Activated CD4-positive, alpha-beta T cell treated with anti-CD3 and anti-CD28 coated beads for 4 hours (primary cell): ENCODE measurements around the gene SPDYE2.
"Not testable (repeated sequence)": the region's sequence is repeated elsewhere in the genome, so short reads cannot be mapped to it uniquely, and the experiment has no call there.

Experiments used
- DNase-seq, 2 donors: peaks; one replicate each; pipeline ENCODE4 v3.0.0-alpha.2; 2020

Gene SPDYE2

GRCh38 chr7:102540604-102541003 lies 10.4 kb upstream of the SPDYE2 start:
- DNase-seq, result not testable (repeated sequence)

- DNase-seq, result not testable (repeated sequence)
These were observed 8.9 kb upstream of the SPDYE2 start for GRCh38 chr7:102542083-102542482.

- DNase-seq, result not testable (repeated sequence)
These were observed 8.3 kb upstream of the SPDYE2 start for GRCh38 chr7:102542771-102543170.

GRCh38 chr7:102543596-102543995 lies 7.4 kb upstream of the SPDYE2 start, which contains the start of gene UPK3BL2:
Gene UPK3BL2, minus strand, starts transcription at chr7:102543696. Its CDS starts 60 bp downstream, at chr7:102543636.
- not testable (repeated sequence) for DNase-seq

- not testable (repeated sequence) for DNase-seq
These were observed 6.7 kb upstream of the SPDYE2 start for GRCh38 chr7:102544372-102544771.

- DNase-seq, result not testable (repeated sequence)
These were observed 5.7 kb upstream of the SPDYE2 start for GRCh38 chr7:102545288-102545687.

- not testable (repeated sequence) for DNase-seq
These were observed 4.7 kb upstream of the SPDYE2 start for GRCh38 chr7:102546353-102546752.

DNA sequence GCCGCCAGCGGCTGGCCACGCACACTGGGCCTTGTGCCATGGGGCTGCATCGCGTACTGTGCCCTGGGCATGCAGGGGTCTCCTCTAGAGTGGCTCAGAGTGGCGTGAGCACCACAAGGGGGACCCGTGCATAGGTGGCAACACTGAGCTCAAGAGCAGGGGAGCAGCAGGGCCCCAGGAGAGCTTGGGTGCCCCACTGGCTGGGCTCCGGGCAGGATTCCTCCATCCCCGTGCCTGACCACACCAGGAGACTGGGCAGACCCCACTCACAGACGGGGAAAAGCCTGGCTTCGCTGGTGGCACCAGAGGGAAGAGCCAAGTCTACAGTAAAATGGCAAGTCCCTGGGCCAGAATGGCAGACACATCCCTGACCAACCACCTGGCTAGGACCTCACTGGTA lies 17.6 kb downstream of the SPDYE2 start:
- DNase-seq, result not testable (repeated sequence)

DNA sequence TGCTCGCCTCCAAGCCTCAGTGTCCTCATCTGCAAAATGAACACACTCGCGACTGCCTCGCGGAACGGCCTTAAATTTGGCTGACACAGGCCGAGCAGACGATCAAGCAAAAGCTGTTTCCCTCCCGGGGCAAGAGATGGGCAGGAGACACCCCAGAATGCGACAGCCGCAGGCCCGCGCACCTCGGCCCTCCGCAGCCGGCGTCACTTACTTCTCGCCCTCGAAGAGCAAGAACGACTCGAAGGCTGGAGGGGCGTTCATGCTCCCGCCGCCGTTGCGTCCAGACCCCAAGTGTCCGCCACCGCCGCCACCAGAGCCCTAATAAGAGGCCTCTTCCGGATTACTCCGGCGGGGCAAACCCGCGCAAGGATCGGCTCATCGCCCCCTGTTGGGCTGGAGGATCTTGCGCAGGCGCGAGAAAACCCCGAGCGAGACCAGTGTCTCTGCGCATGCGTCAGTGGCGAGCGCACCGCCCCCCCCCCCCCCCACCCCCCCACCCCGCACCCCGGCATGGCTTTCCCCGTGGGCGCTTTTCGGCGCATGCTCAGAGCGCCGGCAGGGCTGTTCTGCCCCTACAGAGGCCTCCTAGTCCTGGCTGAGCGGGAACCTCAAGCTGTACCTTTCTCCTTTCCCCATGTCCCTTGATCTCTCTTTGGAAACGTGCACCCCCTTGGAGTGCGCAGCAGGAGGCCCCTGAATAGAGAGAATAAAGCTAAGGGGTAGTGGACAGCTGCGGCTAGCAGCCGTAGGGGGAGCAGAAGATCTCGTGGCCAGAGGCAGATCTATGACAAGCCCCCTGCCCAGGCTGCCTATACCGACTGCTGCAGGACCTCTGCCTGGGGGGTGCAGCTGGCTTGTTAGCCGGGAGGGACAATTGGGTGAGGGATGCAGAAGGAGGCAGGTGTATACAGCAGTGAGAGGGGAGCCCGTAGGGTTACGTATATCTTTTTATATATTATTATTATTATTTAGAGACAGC lies 21.5 kb downstream of the SPDYE2 start, which contains the start of gene POLR2J3:
Gene POLR2J3, minus strand, starts transcription at position 323 of the 979 bp plus-strand sequence. Its CDS starts 62 bp downstream, at position 261.
- DNase-seq, result peak; percentile 96

DNA sequence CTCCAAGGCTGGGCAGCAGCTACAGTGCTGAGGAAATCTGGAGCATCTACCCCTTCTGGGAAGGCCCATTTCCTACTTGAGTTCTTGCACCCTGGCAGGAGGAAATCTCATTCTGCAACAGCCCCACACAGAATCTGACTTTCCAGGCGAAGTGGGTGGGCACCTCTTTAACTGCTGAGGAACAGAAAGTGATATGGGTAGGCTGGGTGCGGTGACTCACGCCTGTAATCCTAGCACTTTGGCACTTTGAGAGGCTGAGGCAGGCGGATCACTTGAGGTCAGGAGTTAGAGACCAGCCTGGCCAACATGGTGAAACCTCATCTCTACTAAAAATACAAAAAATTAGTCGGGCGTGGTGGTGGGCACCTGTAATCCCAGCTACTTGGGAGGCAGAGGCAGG lies 23.6 kb downstream of the SPDYE2 start:
- DNase-seq, result not testable (repeated sequence)

DNA sequence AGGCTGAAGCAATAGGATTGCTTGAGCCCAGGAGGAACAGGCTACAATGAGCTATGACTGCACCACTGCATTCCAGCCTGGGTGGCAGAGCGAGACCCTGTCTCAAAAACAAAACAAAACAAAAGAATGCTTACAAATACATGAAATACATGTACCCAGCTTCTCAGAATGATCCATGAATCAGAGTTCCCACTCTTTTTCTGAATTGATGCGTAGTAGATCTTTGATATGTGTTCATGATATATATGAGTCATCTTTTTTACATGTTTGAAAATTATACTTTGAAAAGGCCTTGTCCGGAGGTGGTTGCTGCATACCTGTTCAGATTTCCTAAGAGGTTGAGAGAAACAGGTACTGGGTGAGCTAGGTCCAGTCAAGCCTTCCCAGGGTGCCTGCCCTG lies 25.3 kb downstream of the SPDYE2 start:
- DNase-seq, result not testable (repeated sequence)

DNA sequence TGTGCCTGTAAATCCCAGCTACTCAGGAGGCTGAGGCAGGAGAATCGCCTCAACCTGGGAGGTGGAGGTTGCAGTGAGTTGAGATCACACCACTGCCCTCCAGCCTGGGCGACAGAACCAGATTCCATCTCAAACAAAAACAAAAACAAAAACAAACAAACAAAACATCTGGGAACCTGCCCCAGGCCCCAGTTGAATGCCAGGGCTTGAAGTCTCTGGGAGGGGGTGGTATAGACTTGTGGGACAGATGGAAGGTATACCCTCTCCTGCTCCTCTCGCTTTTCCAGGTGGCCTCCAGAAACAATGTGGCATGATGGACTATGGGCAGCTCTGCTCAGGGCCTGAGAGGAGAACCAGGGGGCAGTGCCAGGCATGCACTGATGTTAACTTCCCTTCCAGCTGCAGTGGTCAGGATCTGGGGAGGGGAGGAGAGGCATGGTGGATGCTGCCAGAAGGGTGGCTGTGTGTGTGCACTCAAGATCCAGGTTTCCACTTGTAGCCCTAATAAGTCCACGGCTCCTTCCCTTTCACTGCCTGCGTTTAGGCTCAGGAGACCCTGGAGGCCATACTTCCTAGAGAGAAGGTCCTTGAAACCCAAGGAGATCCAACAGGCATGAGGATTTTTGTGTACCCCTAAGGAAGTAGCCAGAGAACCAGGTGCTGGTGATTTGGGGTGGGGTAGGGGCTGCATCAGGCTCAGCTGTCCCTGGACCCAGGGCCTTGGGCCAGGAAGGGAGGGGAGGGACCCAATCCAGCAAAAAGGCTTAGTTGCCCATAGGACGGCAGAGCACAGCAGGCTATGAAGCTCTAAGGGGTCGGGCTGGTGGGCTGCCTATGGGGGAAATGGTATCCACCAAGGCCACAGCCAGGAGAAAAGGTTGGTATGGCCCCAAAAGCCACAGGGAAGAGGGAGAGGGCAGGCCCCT lies 26.6 kb downstream of the SPDYE2 start:
- not testable (repeated sequence) for DNase-seq

DNA sequence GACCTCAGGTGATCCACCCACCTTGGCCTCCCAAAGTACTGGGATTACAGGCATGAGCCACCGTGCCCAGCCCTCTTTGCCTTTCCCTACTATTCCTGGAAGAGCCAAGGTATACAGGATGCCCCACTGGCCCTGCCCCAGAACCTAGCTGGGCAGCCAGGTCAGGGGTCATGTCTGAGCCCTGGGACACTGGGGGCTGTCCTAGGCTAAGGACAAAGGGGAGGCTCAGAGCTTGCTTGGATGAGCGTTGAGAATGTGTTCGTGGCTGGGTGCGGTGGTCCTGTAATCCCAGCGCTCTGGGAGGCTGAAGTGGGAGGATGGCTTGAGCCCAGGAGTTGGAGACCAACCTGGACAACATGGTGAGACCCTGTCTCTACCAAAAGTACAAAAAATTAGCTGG lies 27.5 kb downstream of the SPDYE2 start:
- peak in 1 of 2 donors; percentile 5 for DNase-seq

DNA sequence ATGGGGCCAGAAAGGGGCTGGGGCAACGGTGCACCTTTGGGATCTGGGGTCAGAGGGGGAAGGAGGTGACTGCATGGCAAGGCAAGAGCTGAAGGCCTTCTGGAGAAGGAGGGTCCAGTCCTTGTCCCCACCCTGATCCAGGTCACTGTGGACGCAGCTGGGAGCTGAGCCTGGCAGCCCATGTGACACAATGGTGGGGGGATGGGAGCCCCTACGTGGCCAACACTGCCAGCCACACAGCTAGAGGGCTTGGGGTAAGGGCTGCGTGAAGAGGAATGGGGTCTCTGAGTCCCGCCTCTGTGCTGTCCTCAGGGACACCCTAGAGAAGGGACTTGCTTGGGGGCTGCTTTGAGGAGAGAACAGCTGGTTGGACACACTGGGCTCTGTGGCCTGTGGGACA lies 30.7 kb downstream of the SPDYE2 start:
- not testable (repeated sequence) for DNase-seq

DNA sequence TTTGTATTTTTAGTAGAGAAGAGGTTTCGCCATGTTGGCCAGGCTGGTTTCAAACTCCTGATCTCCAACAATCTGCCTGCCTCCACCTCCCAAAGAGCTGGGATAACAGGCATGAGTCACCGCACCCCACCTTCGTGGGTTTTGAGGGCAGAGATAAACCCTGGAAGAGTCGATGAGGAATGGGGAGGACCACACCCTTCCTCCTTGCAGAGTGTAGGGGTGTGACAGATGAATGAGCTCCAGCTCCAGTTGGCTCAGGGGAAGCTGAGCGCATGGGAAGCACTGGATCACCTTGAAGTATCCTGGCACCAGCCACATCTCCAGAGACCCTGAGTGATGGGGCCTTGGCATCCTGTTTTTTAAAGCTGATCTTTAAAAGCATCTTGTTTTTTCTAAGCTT lies 32.5 kb downstream of the SPDYE2 start:
- DNase-seq, result not testable (repeated sequence)

GRCh38 chr7:102589857-102590256 lies 38.8 kb downstream of the SPDYE2 start:
- not testable (repeated sequence) for DNase-seq

- DNase-seq, result peak; percentile 23 to 28
These were observed 41.5 kb downstream of the SPDYE2 start for GRCh38 chr7:102592477-102593019.

GRCh38 chr7:102593637-102594334 lies 42.8 kb downstream of the SPDYE2 start:
- DNase-seq, result not testable (repeated sequence)

- DNase-seq, result not testable (repeated sequence)
These were observed 45.0 kb downstream of the SPDYE2 start for GRCh38 chr7:102596036-102596435.

- DNase-seq, result not testable (repeated sequence)
These were observed 48.7 kb downstream of the SPDYE2 start for GRCh38 chr7:102599699-102600098.

DNA sequence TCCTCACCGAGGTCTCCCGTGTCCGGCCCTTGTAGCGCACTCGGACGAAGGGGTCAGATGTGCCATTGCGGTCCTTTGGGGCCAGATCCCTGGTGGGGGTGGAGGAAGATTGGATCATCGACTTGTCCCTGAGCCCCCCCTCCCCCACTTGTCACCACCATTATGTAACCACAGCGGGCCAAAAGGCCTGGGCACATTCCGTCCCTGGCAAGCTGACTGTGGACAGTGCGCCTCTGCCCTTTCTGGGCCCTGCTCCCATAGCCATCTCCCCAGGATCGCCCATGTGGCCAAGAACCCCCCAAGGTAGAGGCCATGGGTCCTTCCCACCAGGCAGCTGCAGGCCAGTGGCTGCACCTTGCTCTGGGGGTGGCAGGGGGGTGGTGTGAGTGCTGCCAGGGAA lies 51.3 kb downstream of the SPDYE2 start:
- not testable (repeated sequence) for DNase-seq
